D721Med (cell line): ENCODE data around the gene PCNX2.
A peak's percentile ranks its signal among the peaks of the same experiment; 100 is the strongest.

Experiments used
- DNase-seq: peaks from one replicate; pipeline ENCODE4 v3.0.0; 2011; ENCODE audit warnings: low spot score; ENCODE audit not compliant: insufficient read length
- FAIRE-seq: peaks from 2 replicates; lab custom pipeline; 2011; peaks lifted over from hg19 to GRCh38; lab: Jason Lieb, UNC
- TF ChIP-seq, protein P1 (sequence below): IDR thresholded peaks from 2 replicates; pipeline ENCODE4 v1.5.1; 2012; ENCODE audit warnings: mild to moderate bottlenecking, control low read depth; ENCODE audit not compliant: insufficient read depth; ENCODE audit errors: missing control alignments

Gene PCNX2

DNA sequence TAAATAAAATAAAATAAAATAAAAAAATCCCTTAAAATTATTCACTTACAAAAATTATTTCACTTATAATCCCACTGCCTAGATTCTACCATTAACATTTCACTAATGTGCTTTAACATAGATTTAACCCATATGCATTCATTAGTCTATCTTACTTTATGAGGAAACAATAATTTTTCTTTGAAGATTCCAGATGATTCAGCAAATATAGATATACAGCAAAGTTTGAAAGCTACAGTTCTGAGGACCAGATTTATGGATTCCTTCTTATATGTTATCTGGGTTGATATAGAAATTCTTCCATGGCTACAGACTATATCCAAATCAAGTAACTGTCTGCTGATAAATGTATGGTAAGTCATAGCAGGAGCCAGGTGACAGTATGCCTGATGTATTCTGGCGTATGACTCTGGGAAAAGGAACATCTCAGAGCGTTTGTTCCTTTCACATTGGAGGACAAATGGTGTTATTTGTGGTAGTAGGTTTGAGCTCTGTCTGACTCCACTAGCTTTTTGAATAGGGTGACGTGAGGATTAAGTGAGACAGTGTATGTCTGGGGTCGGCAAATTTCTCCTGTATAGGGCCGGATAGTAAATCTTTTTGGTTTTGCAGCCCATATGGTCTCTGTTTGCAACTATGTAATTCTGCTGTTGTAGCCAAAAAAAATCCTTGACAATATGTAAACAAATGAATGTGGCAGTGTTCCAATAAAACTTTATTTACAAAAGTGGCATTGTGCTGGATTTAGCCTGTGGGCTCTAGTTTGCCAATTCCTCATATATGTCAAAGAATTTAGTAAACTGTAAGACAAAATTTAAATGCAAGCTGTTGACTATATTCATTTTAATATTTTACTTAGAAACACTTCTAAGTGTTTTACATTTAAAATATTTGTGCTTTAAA, 41.3 kb upstream of the PCNX2 start:
- TF ChIP-seq, protein P1, sequence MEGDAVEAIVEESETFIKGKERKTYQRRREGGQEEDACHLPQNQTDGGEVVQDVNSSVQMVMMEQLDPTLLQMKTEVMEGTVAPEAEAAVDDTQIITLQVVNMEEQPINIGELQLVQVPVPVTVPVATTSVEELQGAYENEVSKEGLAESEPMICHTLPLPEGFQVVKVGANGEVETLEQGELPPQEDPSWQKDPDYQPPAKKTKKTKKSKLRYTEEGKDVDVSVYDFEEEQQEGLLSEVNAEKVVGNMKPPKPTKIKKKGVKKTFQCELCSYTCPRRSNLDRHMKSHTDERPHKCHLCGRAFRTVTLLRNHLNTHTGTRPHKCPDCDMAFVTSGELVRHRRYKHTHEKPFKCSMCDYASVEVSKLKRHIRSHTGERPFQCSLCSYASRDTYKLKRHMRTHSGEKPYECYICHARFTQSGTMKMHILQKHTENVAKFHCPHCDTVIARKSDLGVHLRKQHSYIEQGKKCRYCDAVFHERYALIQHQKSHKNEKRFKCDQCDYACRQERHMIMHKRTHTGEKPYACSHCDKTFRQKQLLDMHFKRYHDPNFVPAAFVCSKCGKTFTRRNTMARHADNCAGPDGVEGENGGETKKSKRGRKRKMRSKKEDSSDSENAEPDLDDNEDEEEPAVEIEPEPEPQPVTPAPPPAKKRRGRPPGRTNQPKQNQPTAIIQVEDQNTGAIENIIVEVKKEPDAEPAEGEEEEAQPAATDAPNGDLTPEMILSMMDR, result no peak
- DNase-seq (no peak), FAIRE-seq (peak; percentile 80)

- TF ChIP-seq, protein P1, result no peak
- FAIRE-seq (peak; percentile 79), DNase-seq (no peak)
Measured at GRCh38 chr1:233334092-233334491, 38.6 kb upstream of the PCNX2 start.

DNA sequence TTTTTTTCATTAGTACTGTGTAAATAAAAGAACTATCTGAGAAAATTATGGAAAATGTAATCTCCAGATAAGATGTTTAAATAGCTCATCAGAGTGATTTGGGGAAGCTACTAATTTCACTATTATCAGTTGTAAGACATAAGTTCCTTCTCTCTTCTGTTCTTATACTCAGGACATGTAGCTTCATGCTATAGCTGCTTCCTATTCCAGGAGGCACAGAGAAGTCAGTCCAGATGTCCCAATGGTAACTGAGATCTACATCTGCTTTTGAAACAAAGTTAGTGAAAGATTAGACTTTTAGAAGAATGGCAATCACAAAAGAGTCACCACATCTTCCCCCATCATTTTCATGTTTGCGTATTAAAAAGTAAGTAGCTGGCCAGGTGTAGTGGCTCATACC, 37.6 kb upstream of the PCNX2 start:
- DNase-seq, result no peak
- FAIRE-seq, result no peak
- TF ChIP-seq, protein P1, result no peak

GRCh38 chr1:233331676-233332519, 36.4 kb upstream of the PCNX2 start:
- DNase-seq (no peak), FAIRE-seq (no peak)
- TF ChIP-seq, protein P1, result no peak

DNA sequence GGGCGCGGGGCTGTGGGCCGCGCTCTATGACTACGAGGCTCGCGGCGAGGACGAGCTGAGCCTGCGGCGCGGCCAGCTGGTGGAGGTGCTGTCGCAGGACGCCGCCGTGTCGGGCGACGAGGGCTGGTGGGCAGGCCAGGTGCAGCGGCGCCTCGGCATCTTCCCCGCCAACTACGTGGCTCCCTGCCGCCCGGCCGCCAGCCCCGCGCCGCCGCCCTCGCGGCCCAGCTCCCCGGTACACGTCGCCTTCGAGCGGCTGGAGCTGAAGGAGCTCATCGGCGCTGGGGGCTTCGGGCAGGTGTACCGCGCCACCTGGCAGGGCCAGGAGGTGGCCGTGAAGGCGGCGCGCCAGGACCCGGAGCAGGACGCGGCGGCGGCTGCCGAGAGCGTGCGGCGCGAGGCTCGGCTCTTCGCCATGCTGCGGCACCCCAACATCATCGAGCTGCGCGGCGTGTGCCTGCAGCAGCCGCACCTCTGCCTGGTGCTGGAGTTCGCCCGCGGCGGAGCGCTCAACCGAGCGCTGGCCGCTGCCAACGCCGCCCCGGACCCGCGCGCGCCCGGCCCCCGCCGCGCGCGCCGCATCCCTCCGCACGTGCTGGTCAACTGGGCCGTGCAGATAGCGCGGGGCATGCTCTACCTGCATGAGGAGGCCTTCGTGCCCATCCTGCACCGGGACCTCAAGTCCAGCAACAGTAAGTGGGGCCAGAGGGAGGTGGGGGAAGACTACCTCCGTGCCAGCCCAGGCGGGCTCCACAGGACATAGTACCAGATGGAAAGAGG, 32.8 kb upstream of the PCNX2 start:
- FAIRE-seq, result no peak
- DNase-seq, result no peak
- TF ChIP-seq, protein P1, result no peak

DNA sequence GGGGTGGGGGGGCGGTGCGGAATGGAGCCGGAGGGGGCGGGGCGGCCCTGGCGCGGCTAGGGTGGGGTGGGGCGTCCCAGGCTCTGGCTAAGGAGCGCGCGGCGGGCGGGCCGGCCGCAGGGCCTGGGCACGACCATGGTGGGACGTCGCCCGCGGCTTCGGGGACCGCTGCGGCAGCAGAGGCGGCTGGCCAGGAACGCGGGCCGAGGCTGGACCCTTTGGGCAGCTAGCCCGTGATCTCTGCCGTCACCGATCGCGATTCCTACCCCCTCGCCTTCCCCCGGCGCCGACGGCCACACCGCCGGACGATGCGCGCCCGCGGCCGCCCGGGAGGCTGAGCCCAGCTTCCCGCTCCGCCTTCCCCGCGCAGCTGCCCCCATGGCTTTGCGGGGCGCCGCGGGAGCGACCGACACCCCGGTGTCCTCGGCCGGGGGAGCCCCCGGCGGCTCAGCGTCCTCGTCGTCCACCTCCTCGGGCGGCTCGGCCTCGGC, 32.2 kb upstream of the PCNX2 start, which contains the start of gene MAP3K21:
MAP3K21 (plus strand) TSS at position 74 of the 491 bp plus-strand sequence; CDS start at position 379, 305 bp downstream.
- TF ChIP-seq, protein P1, result no peak
- no peak for FAIRE-seq
- no peak for DNase-seq
